Activated T-cell treated with anti-CD3 and anti-CD28 coated beads, Interleukin-2, amount 50 U/mL, for 72 hours (primary cell): ENCODE measurements around the gene MAP7D1. TPM values are rescaled to one million over a fixed set of nuclear protein-coding genes. Genes with fewer than 3 reads are reported as not detected.

Source experiments
- ATAC-seq, 2 donors: fragments of 150-1000 bp; cut with Tn5 transposase; replicated peaks in 1 of 2; 2 replicates each; pipeline ENCODE4 v1.10.0; 2021; ENCODE audit warnings: moderate library complexity in 2 of 2, mild to moderate bottlenecking in 1 of 2
- DNase-seq, 2 donors: peaks; one replicate each; pipeline ENCODE4 v3.0.0; 2021 to 2022; ENCODE audit warnings: mixed read lengths in 1 of 2
- H3K27ac Mint-ChIP-seq: one replicate; pipeline ENCODE4 v1.8.0; 2022; ENCODE audit warnings: mild to moderate bottlenecking, moderate library complexity, mixed read lengths
- H3K27me3 Mint-ChIP-seq: one replicate; pipeline ENCODE4 v1.8.0; 2022; ENCODE audit warnings: low read depth, mixed read lengths
- H3K36me3 Mint-ChIP-seq, 2 donors: one replicate each; pipeline ENCODE4 v1.8.0; 2022; ENCODE audit warnings: mixed read lengths in 2 of 2, mild to moderate bottlenecking in 1 of 2; ENCODE audit not compliant: insufficient read depth in 2 of 2
- H3K4me1 Mint-ChIP-seq: one replicate; pipeline ENCODE4 v1.8.0; 2022; ENCODE audit warnings: low read depth, mixed read lengths
- H3K4me3 Mint-ChIP-seq, 2 donors: one replicate each; pipeline ENCODE4 v1.8.0; 2022; ENCODE audit warnings: mild to moderate bottlenecking in 2 of 2, mixed read lengths in 2 of 2, moderate library complexity in 2 of 2
- H3K9me3 Mint-ChIP-seq, 2 donors: one replicate each; pipeline ENCODE4 v1.8.0; 2022; ENCODE audit warnings: mixed read lengths in 2 of 2
- total RNA-seq, 2 donors: library from RNA; stranded (reverse); gene quantifications; one replicate each; pipeline ENCODE4 v1.2.3, GENCODE V29; 2022

The MAP7D1 gene
- total RNA-seq, 2 donors from 2014 or later = 131 to 142 TPM

- peaks cover 73% of the 10 kb centered on the region for H3K4me1 Mint-ChIP-seq
- ATAC-seq (no peak), DNase-seq (no peak)
- peak overlapping the region; percentile 89 for H3K27ac Mint-ChIP-seq
- peaks cover 3 to 4% of the 10 kb centered on the region in 2 donors for H3K36me3 Mint-ChIP-seq
- H3K27me3 Mint-ChIP-seq = no peaks in the 10 kb centered on the region
- peak overlapping the region; percentile 80 to 87 for H3K4me3 Mint-ChIP-seq
- no peaks in the 10 kb centered on the region for H3K9me3 Mint-ChIP-seq
These were observed 4.5 kb downstream of the MAP7D1 start for GRCh38 chr1:36160388-36160948.

- Mint-ChIP-seq H3K36me3 (peaks cover 3 to 4% of the 10 kb centered on the region in 2 donors), H3K27me3 (no peaks in the 10 kb centered on the region), H3K4me1 (peaks cover 79% of the 10 kb centered on the region), H3K9me3 (no peaks in the 10 kb centered on the region), H3K27ac (peak overlapping the region; percentile 89), H3K4me3 (peak overlapping the region; percentile 80 to 87)
- ATAC-seq = peak; percentile 71 to 73
- DNase-seq = peak; percentile 85
These were observed 5.1 kb downstream of the MAP7D1 start for GRCh38 chr1:36160949-36161485.

- peak; percentile 12 to 34 for ATAC-seq
- DNase-seq = peak; percentile 48 to 51
- Mint-ChIP-seq H3K36me3 (peaks cover 3 to 10% of the 10 kb centered on the region in 2 donors), H3K27ac (peak overlapping the region; percentile 89), H3K9me3 (no peaks in the 10 kb centered on the region), H3K4me1 (peaks cover 87% of the 10 kb centered on the region), H3K27me3 (no peaks in the 10 kb centered on the region), H3K4me3 (peak overlapping the region; percentile 80 to 87)
These were observed 5.9 kb downstream of the MAP7D1 start for GRCh38 chr1:36161641-36162531.

GRCh38 chr1:36162680-36163239, 6.8 kb downstream of the MAP7D1 start:
- Mint-ChIP-seq H3K4me3 (peak overlapping the region; percentile 80 to 87), H3K4me1 (peaks cover 83% of the 10 kb centered on the region), H3K27ac (peak overlapping the region; percentile 89), H3K27me3 (no peaks in the 10 kb centered on the region), H3K36me3 (peaks cover 3 to 9% of the 10 kb centered on the region in 2 donors), H3K9me3 (no peaks in the 10 kb centered on the region)
- no peak for ATAC-seq
- no peak for DNase-seq

- H3K4me1 Mint-ChIP-seq = peaks cover 76% of the 10 kb centered on the region
- no peaks in the 10 kb centered on the region for H3K27me3 Mint-ChIP-seq
- peak overlapping the region; percentile 39 for H3K27ac Mint-ChIP-seq
- no peak for DNase-seq
- no peak for ATAC-seq
- H3K36me3 Mint-ChIP-seq = peaks cover 3 to 9% of the 10 kb centered on the region in 2 donors
- no peak overlapping the region for H3K4me3 Mint-ChIP-seq
- no peaks in the 10 kb centered on the region for H3K9me3 Mint-ChIP-seq
These were observed 7.5 kb downstream of the MAP7D1 start for GRCh38 chr1:36163426-36163825.

GRCh38 chr1:36164361-36164760, 8.4 kb downstream of the MAP7D1 start:
- Mint-ChIP-seq H3K4me3 (no peak overlapping the region), H3K27ac (peak overlapping the region; percentile 14), H3K36me3 (peaks cover 3 to 11% of the 10 kb centered on the region in 2 donors), H3K9me3 (no peaks in the 10 kb centered on the region), H3K4me1 (peaks cover 68% of the 10 kb centered on the region), H3K27me3 (no peaks in the 10 kb centered on the region)
- DNase-seq = no peak
- ATAC-seq = no peak

- Mint-ChIP-seq H3K27me3 (no peaks in the 10 kb centered on the region), H3K9me3 (no peaks in the 10 kb centered on the region), H3K4me3 (no peak overlapping the region), H3K36me3 (peaks cover 3 to 11% of the 10 kb centered on the region in 2 donors), H3K27ac (no peak overlapping the region), H3K4me1 (peaks cover 62% of the 10 kb centered on the region)
- no peak for DNase-seq
- ATAC-seq = no peak
These were observed 9.2 kb downstream of the MAP7D1 start for GRCh38 chr1:36165145-36165544.

GRCh38 chr1:36166136-36166535, 10.2 kb downstream of the MAP7D1 start:
- H3K36me3 Mint-ChIP-seq = peaks cover 3 to 11% of the 10 kb centered on the region in 2 donors

GRCh38 chr1:36166938-36167905, 11.3 kb downstream of the MAP7D1 start:
- peaks cover 2 to 11% of the 10 kb centered on the region in 2 donors for H3K36me3 Mint-ChIP-seq
- no peaks in the 10 kb centered on the region for H3K9me3 Mint-ChIP-seq
- no peak for DNase-seq

More at GRCh38 chr1:36166136-36166535, 10.2 kb downstream of the MAP7D1 start:
- Mint-ChIP-seq H3K27ac (peak overlapping the region; percentile 44), H3K4me1 (peaks cover 60% of the 10 kb centered on the region), H3K9me3 (no peaks in the 10 kb centered on the region), H3K27me3 (no peaks in the 10 kb centered on the region), H3K4me3 (no peak overlapping the region)
- DNase-seq (no peak), ATAC-seq (no peak)

GRCh38 chr1:36168514-36168913, 12.6 kb downstream of the MAP7D1 start:
- DNase-seq (no peak), ATAC-seq (no peak)
- Mint-ChIP-seq H3K27ac (no peak overlapping the region), H3K27me3 (no peaks in the 10 kb centered on the region), H3K4me1 (peaks cover 38% of the 10 kb centered on the region), H3K36me3 (peaks cover 2 to 11% of the 10 kb centered on the region in 2 donors), H3K9me3 (no peaks in the 10 kb centered on the region), H3K4me3 (no peak overlapping the region)

More at GRCh38 chr1:36166938-36167905, 11.3 kb downstream of the MAP7D1 start:
- ATAC-seq = no peak
- H3K4me1 Mint-ChIP-seq = peaks cover 49% of the 10 kb centered on the region
- H3K27ac Mint-ChIP-seq = peak overlapping the region; percentile 40
- H3K4me3 Mint-ChIP-seq = no peak overlapping the region
- H3K27me3 Mint-ChIP-seq = no peaks in the 10 kb centered on the region

GRCh38 chr1:36170643-36171412, 14.9 kb downstream of the MAP7D1 start:
- Mint-ChIP-seq H3K9me3 (no peaks in the 10 kb centered on the region), H3K27me3 (no peaks in the 10 kb centered on the region), H3K4me1 (peaks cover 19% of the 10 kb centered on the region), H3K27ac (no peak overlapping the region), H3K4me3 (no peak overlapping the region), H3K36me3 (peaks cover 3 to 13% of the 10 kb centered on the region in 2 donors)
- no peak for ATAC-seq
- no peak for DNase-seq
